Measurements from ENCODE around the gene LRP1.

The LRP1 gene

GRCh38 chr12:57193706-57194245 lies 65.5 kb downstream of the LRP1 start:
- Histone ChIP-seq H3K27me3 (ENCODE audit: insufficient read depth, poor library complexity, severe bottlenecking) (peaks cover 14% of the 10 kb centered on the region), H3K27ac (replicated peaks) (no peak overlapping the region), H3K4me3 (replicated peaks; ENCODE audit: insufficient read depth, low read length) (no peak overlapping the region)
- DNase-seq (ENCODE audit: low read depth in 1 of 2, low spot score in 1 of 2) = no peak
- TF ChIP-seq POLR2AphosphoS5 (IDR thresholded peaks at IDR 0.05; ENCODE audit: low read depth) = no peak
- no peak for TF ChIP-seq REST (IDR thresholded peaks at IDR 0.05; ENCODE audit: insufficient replicate concordance, low read depth)
- TF ChIP-seq GABPA (IDR thresholded peaks at IDR 0.05; ENCODE audit: low read depth) = no peak
- TF ChIP-seq SPI1 (IDR thresholded peaks at IDR 0.05; ENCODE audit: borderline replicate concordance, low read depth) = no peak
- TF ChIP-seq CTCF (IDR thresholded peaks at IDR 0.05; ENCODE audit: insufficient read depth, low read length) = no peak

GRCh38 chr12:57194253-57194652 lies 66.0 kb downstream of the LRP1 start:
- DNase-seq (ENCODE audit: low read depth in 1 of 2, low spot score in 1 of 2) = no peak

More at GRCh38 chr12:57194253-57194652, 66.0 kb downstream of the LRP1 start:
- Histone ChIP-seq H3K27ac (replicated peaks) (no peak overlapping the region), H3K27me3 (ENCODE audit: insufficient read depth, poor library complexity, severe bottlenecking) (peaks cover 14% of the 10 kb centered on the region), H3K4me3 (replicated peaks; ENCODE audit: insufficient read depth, low read length) (no peak overlapping the region)
- TF ChIP-seq SPI1 (IDR thresholded peaks at IDR 0.05; ENCODE audit: borderline replicate concordance, low read depth) (no peak), REST (IDR thresholded peaks at IDR 0.05; ENCODE audit: insufficient replicate concordance, low read depth) (no peak), CTCF (IDR thresholded peaks at IDR 0.05; ENCODE audit: insufficient read depth, low read length) (no peak), GABPA (IDR thresholded peaks at IDR 0.05; ENCODE audit: low read depth) (no peak), POLR2AphosphoS5 (IDR thresholded peaks at IDR 0.05; ENCODE audit: low read depth) (no peak)
